ENCODE measurements around the gene SPART.

GRCh38 chr13:36325912-36326311, 20.3 kb downstream of the SPART start:
- TF ChIP-seq ELF4 (IDR thresholded peaks at IDR 0.05) = no peak
- no peak for TF ChIP-seq FOXK2 (IDR thresholded peaks at IDR 0.05)
- TF ChIP-seq TARDBP (IDR thresholded peaks at IDR 0.05) = no peak
- no peak for TF ChIP-seq SUZ12 (IDR thresholded peaks at IDR 0.05)
- TF ChIP-seq SP1 (IDR thresholded peaks at IDR 0.05) = no peak
- TF ChIP-seq CTBP1 (IDR thresholded peaks at IDR 0.05; ENCODE audit: borderline replicate concordance) = no peak
- no peak for TF ChIP-seq HDGF (IDR thresholded peaks at IDR 0.05; ENCODE audit: borderline replicate concordance)
